Subcutaneous adipose tissue (tissue), 4 donors: ENCODE measurements around the gene ANKRD24. TPM values are rescaled to one million over a fixed set of nuclear protein-coding genes. Genes with fewer than 3 reads are reported as not detected.

ENCODE experiments used
- CTCF ChIP-seq: fragments of 450-650 bp; IDR thresholded peaks from one replicate; pipeline ENCODE4 v1.5.1; 2016; ENCODE audit warnings: low read depth, mild to moderate bottlenecking, control low read depth, antibody characterized with exemption, moderate library complexity
- total RNA-seq, 4 donors: library from RNA; depleted of rRNA; stranded (reverse); fragments of >200 nt; gene quantifications; one replicate each; pipeline ENCODE4 v1.1.0, GENCODE V29; 2016

ANKRD24 gene
- total RNA-seq, 4 donors from 2014 or later: 0.68 to 2.9 (median 1.6) TPM

GRCh38 chr19:4177146-4177545 is 5.3 kb upstream of the ANKRD24 start:
- no peak for TF ChIP-seq CTCF

- TF ChIP-seq CTCF: no peak
Measured at GRCh38 chr19:4178990-4179389, 3.5 kb upstream of the ANKRD24 start.

- no peak for TF ChIP-seq CTCF
Measured at GRCh38 chr19:4181053-4181508, 1.4 kb upstream of the ANKRD24 start.

GRCh38 chr19:4183967-4184717 is 1.7 kb downstream of the ANKRD24 start:
- no peak for TF ChIP-seq CTCF

- no peak for TF ChIP-seq CTCF
Measured at GRCh38 chr19:4184718-4185352, 2.3 kb downstream of the ANKRD24 start.

GRCh38 chr19:4185413-4186086 is 3.1 kb downstream of the ANKRD24 start:
- no peak for TF ChIP-seq CTCF
